ENCODE results near the gene C1QTNF5. TPM values are rescaled to one million over a fixed set of nuclear protein-coding genes. Genes with fewer than 3 reads are reported as not detected.

C1QTNF5 gene
- total and polyA plus RNA-seq, 7 experiments from 2014 or later = not detected

- ChIA-PET POLR2A (interaction anchor here (0.6 to 2.1 kb wide), 3 partner anchors 9 to 31 kb away, joined by 3 to 6 read pairs (median 3); no protein-coding TSS in a partner anchor), CTCF (interaction anchor here (1.3 to 1.4 kb wide), 2 partner anchors 10 to 121 kb away, joined by 4 read pairs; no protein-coding TSS in a partner anchor)
- Mint-ChIP-seq H3K27me3 (peaks cover 5 to 45% (median 18%) of the 10 kb centered on the region in 5 donors), H3K36me3 (no peaks in the 10 kb centered on the region), H3K4me3 (peak within 1 kb of the TSS; percentile 56 to 83 (median 78)), H3K27ac (peak within 1 kb of the TSS in 1 of 9 donors; percentile 36), H3K4me1 (peaks cover 6 to 35% (median 26%) of the 10 kb centered on the region in 7 donors), H3K9me3 (no peaks in the 10 kb centered on the region)
- peak within 1 kb of the TSS; percentile 69 for H3K4me3 ChIP-seq (ENCODE audit: low read length)
- peaks cover 10 to 21% of the 10 kb centered on the region in 2 donors for H3K4me1 ChIP-seq (ENCODE audit: control insufficient read depth in 2 of 2, insufficient read depth in 2 of 2, low read length in 2 of 2)
- DNase-seq (no peak), ATAC-seq (no peak)
- H3K9me3 ChIP-seq (ENCODE audit: control insufficient read depth in 2 of 3, low read length in 3 of 3) = no peaks in the 10 kb centered on the region
- no peaks in the 10 kb centered on the region for H3K36me3 ChIP-seq (ENCODE audit: control insufficient read depth in 2 of 3, insufficient read depth in 3 of 3, low read length in 3 of 3)
- H3K27ac ChIP-seq (ENCODE audit: low read depth, low read length) = no peak within 1 kb of the TSS
- H3K27me3 ChIP-seq (ENCODE audit: control insufficient read depth in 2 of 2, insufficient read depth in 2 of 2, low read length in 2 of 2) = peaks cover 0 to 6% of the 10 kb centered on the region in 2 donors
- intact Hi-C loops (cut with micrococcal nuclease) = no loop called here
Measured at GRCh38 chr11:119316729-119317591, 23.7 kb downstream of the C1QTNF5 start, which contains the start of gene MCAM. MCAM (minus strand) TSS chr11:119317130; CDS start chr11:119317101, 29 bp downstream.

- Histone ChIP-seq H3K4me3 (ENCODE audit: low read length) (peak overlapping the region; percentile 69), H3K4me1 (ENCODE audit: control insufficient read depth in 2 of 2, insufficient read depth in 2 of 2, low read length in 2 of 2) (peaks cover 10 to 21% of the 10 kb centered on the region in 2 donors), H3K27me3 (ENCODE audit: control insufficient read depth in 2 of 2, insufficient read depth in 2 of 2, low read length in 2 of 2) (peaks cover 0 to 6% of the 10 kb centered on the region in 2 donors), H3K36me3 (ENCODE audit: control insufficient read depth in 2 of 3, insufficient read depth in 3 of 3, low read length in 3 of 3) (no peaks in the 10 kb centered on the region), H3K27ac (ENCODE audit: low read depth, low read length) (peak overlapping the region; percentile 28), H3K9me3 (ENCODE audit: control insufficient read depth in 2 of 3, low read length in 3 of 3) (no peaks in the 10 kb centered on the region)
- CTCF ChIA-PET = interaction anchor here (1.3 to 1.4 kb wide), 3 partner anchors 8 to 120 kb away, joined by 4 to 8 read pairs (median 4); no protein-coding TSS in a partner anchor
- no peaks in the 10 kb centered on the region for H3K36me3 Mint-ChIP-seq
- peak overlapping the region; percentile 62 to 83 (median 78) for H3K4me3 Mint-ChIP-seq
- H3K27me3 Mint-ChIP-seq = peaks cover 5 to 45% (median 18%) of the 10 kb centered on the region in 5 donors
- peaks cover under 1 to 28% (median 19%) of the 10 kb centered on the region in 7 donors for H3K4me1 Mint-ChIP-seq
- no peaks in the 10 kb centered on the region for H3K9me3 Mint-ChIP-seq
- ATAC-seq (no peak), DNase-seq (no peak)
- intact Hi-C loops (cut with micrococcal nuclease) = no loop called here
- peak overlapping the region in 1 of 9 donors; percentile 36 for H3K27ac Mint-ChIP-seq
- POLR2A ChIA-PET = interaction anchor here (0.8 to 2.1 kb wide), 3 partner anchors 8 to 248 kb away, joined by 3 to 7 read pairs (median 6); partner anchors contain the start of gene VPS11
Measured at GRCh38 chr11:119316016-119316728, 24.5 kb downstream of the C1QTNF5 start.

- Mint-ChIP-seq H3K9me3 (no peaks in the 10 kb centered on the region), H3K36me3 (no peaks in the 10 kb centered on the region), H3K27me3 (peaks cover 5 to 45% (median 18%) of the 10 kb centered on the region in 5 donors), H3K27ac (peak overlapping the region in 4 of 9 donors; percentile 8 to 65 (median 38)), H3K4me1 (peaks cover 0 to 28% (median 19%) of the 10 kb centered on the region in 7 donors), H3K4me3 (peak overlapping the region; percentile 62 to 83 (median 78))
- peak; percentile 75 for ATAC-seq
- Histone ChIP-seq H3K27ac (ENCODE audit: low read depth, low read length) (peak overlapping the region; percentile 28), H3K4me1 (ENCODE audit: control insufficient read depth in 2 of 2, insufficient read depth in 2 of 2, low read length in 2 of 2) (peaks cover 10 to 21% of the 10 kb centered on the region in 2 donors), H3K27me3 (ENCODE audit: control insufficient read depth in 2 of 2, insufficient read depth in 2 of 2, low read length in 2 of 2) (peaks cover 0 to 6% of the 10 kb centered on the region in 2 donors), H3K36me3 (ENCODE audit: control insufficient read depth in 2 of 3, insufficient read depth in 3 of 3, low read length in 3 of 3) (peaks cover 0 to 4% (median 0%) of the 10 kb centered on the region in 3 experiments), H3K9me3 (ENCODE audit: control insufficient read depth in 2 of 3, low read length in 3 of 3) (no peaks in the 10 kb centered on the region), H3K4me3 (ENCODE audit: low read length) (peak overlapping the region; percentile 69)
- intact Hi-C loops (cut with micrococcal nuclease) = loop anchor here in 1 of 2 donors (1.0 kb wide), 2 partner anchors 8 to 9 kb away; no protein-coding TSS in a partner anchor
- peak in 6 of 9 donors; percentile 36 to 55 (median 52) for DNase-seq
- ChIA-PET CTCF (interaction anchor here (1.3 to 1.5 kb wide), 4 partner anchors 8 to 119 kb away, joined by 4 to 8 read pairs (median 4); no protein-coding TSS in a partner anchor), POLR2A (interaction anchor here (1.1 to 1.8 kb wide), 3 partner anchors 9 to 248 kb away, joined by 3 to 8 read pairs (median 7); partner anchors contain the start of gene VPS11)
Measured at GRCh38 chr11:119315131-119316015, 25.3 kb downstream of the C1QTNF5 start.

GRCh38 chr11:119314726-119315125 is 26.0 kb downstream of the C1QTNF5 start:
- intact Hi-C loops (cut with micrococcal nuclease) = loop anchor here in 1 of 2 donors (1.0 kb wide), 2 partner anchors 8 to 9 kb away; no protein-coding TSS in a partner anchor
- Histone ChIP-seq H3K27me3 (ENCODE audit: control insufficient read depth in 2 of 2, insufficient read depth in 2 of 2, low read length in 2 of 2) (peaks cover 0 to 6% of the 10 kb centered on the region in 2 donors), H3K36me3 (ENCODE audit: control insufficient read depth in 2 of 3, insufficient read depth in 3 of 3, low read length in 3 of 3) (peaks cover 0 to 4% (median 0%) of the 10 kb centered on the region in 3 experiments), H3K4me3 (ENCODE audit: low read length) (peak overlapping the region; percentile 69), H3K9me3 (ENCODE audit: control insufficient read depth in 2 of 3, low read length in 3 of 3) (no peaks in the 10 kb centered on the region), H3K27ac (ENCODE audit: low read depth, low read length) (no peak overlapping the region), H3K4me1 (ENCODE audit: control insufficient read depth in 2 of 2, insufficient read depth in 2 of 2, low read length in 2 of 2) (peaks cover 10 to 21% of the 10 kb centered on the region in 2 donors)
- Mint-ChIP-seq H3K4me1 (peaks cover 0 to 24% (median 15%) of the 10 kb centered on the region in 7 donors), H3K27ac (peak overlapping the region in 1 of 9 donors; percentile 8), H3K4me3 (peak overlapping the region in 7 of 10 donors; percentile 25 to 83 (median 81)), H3K9me3 (peaks cover 0 to 3% (median 0%) of the 10 kb centered on the region in 11 donors), H3K27me3 (peaks cover 5 to 42% (median 15%) of the 10 kb centered on the region in 5 donors), H3K36me3 (peaks cover 0 to 2% (median 0%) of the 10 kb centered on the region in 5 donors)
- DNase-seq (no peak), ATAC-seq (no peak)
- ChIA-PET CTCF (interaction anchor here (1.1 to 1.5 kb wide), 3 partner anchors 9 to 110 kb away, joined by 4 to 8 read pairs (median 6); no protein-coding TSS in a partner anchor), POLR2A (interaction anchor here (1.1 to 1.8 kb wide), 4 partner anchors 9 to 247 kb away, joined by 3 to 8 read pairs (median 6); partner anchors contain the start of gene VPS11)

- peaks cover 0 to 3% (median 0%) of the 10 kb centered on the region in 11 donors for H3K9me3 Mint-ChIP-seq
- H3K4me1 ChIP-seq (ENCODE audit: control insufficient read depth in 2 of 2, insufficient read depth in 2 of 2, low read length in 2 of 2) = peaks cover 5 to 31% of the 10 kb centered on the region in 2 donors
- CTCF ChIA-PET = interaction anchor here (0.9 to 4.8 kb wide), 2 partner anchors 12 to 18 kb away, joined by 4 to 42 read pairs; no protein-coding TSS in a partner anchor
- POLR2A ChIA-PET = no interaction called here
- peak overlapping the region in 2 of 9 donors; percentile 12 to 60 for H3K27ac Mint-ChIP-seq
- H3K27me3 Mint-ChIP-seq = peaks cover 0 to 13% (median 6%) of the 10 kb centered on the region in 5 donors
- peaks cover 0 to 1% of the 10 kb centered on the region in 2 donors for H3K27me3 ChIP-seq (ENCODE audit: control insufficient read depth in 2 of 2, insufficient read depth in 2 of 2, low read length in 2 of 2)
- DNase-seq (no peak), ATAC-seq (no peak)
- H3K36me3 ChIP-seq (ENCODE audit: control insufficient read depth in 2 of 3, insufficient read depth in 3 of 3, low read length in 3 of 3) = peaks cover 0 to 4% (median 0%) of the 10 kb centered on the region in 3 experiments
- no peak overlapping the region for H3K4me3 ChIP-seq (ENCODE audit: low read length)
- H3K4me1 Mint-ChIP-seq = peaks cover 14 to 36% (median 26%) of the 10 kb centered on the region in 7 donors
- H3K4me3 Mint-ChIP-seq = no peak overlapping the region
- H3K27ac ChIP-seq (ENCODE audit: low read depth, low read length) = no peak overlapping the region
- H3K36me3 Mint-ChIP-seq = peaks cover 0 to 7% (median 0%) of the 10 kb centered on the region in 5 donors
- intact Hi-C loops (cut with micrococcal nuclease) = no loop called here
- no peaks in the 10 kb centered on the region for H3K9me3 ChIP-seq (ENCODE audit: control insufficient read depth in 2 of 3, low read length in 3 of 3)
Measured at GRCh38 chr11:119310682-119311052, 30.0 kb downstream of the C1QTNF5 start.
